Measurements from ENCODE around the gene SNUPN. TPM values are rescaled to one million over a fixed set of nuclear protein-coding genes. Genes with fewer than 3 reads are reported as not detected.

The SNUPN gene
- total RNA-seq, 1 donor from 2014 or later, result 23.5 TPM

DNA sequence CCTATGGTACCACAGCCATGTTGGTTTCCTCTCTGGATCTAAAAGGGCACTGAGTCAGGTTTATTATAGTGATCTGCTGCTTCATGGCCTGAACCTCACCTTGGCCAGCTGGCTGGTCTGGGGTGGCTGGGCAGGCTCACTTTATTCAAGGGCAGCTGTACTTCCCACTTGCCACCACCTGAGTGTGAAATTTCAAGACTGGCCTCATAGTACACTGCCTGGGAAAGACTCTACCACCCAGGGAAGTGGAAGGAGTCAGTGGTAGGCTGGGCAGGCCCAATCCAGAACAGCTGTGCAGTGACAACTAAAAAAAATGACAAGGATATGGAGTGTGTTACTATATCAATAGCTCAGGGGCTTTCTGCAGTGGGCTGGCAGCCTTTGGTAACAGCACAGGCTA, 8.8 kb downstream of the SNUPN start:
- no peak overlapping the region for H3K27ac ChIP-seq
- no peaks in the 10 kb centered on the region for H3K9me3 ChIP-seq
- ATAC-seq (no peak), DNase-seq (no peak)
- H3K36me3 ChIP-seq, result peaks cover 76% of the 10 kb centered on the region
- H3K4me1 ChIP-seq, result peaks cover 21% of the 10 kb centered on the region
- no peak overlapping the region for H3K4me3 ChIP-seq
- no peaks in the 10 kb centered on the region for H3K27me3 ChIP-seq
- TF ChIP-seq, protein P1, sequence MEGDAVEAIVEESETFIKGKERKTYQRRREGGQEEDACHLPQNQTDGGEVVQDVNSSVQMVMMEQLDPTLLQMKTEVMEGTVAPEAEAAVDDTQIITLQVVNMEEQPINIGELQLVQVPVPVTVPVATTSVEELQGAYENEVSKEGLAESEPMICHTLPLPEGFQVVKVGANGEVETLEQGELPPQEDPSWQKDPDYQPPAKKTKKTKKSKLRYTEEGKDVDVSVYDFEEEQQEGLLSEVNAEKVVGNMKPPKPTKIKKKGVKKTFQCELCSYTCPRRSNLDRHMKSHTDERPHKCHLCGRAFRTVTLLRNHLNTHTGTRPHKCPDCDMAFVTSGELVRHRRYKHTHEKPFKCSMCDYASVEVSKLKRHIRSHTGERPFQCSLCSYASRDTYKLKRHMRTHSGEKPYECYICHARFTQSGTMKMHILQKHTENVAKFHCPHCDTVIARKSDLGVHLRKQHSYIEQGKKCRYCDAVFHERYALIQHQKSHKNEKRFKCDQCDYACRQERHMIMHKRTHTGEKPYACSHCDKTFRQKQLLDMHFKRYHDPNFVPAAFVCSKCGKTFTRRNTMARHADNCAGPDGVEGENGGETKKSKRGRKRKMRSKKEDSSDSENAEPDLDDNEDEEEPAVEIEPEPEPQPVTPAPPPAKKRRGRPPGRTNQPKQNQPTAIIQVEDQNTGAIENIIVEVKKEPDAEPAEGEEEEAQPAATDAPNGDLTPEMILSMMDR (IDR thresholded peaks at IDR 0.05), result no peak
- intact Hi-C loops (cut with DNase I), result no loop called here

DNA sequence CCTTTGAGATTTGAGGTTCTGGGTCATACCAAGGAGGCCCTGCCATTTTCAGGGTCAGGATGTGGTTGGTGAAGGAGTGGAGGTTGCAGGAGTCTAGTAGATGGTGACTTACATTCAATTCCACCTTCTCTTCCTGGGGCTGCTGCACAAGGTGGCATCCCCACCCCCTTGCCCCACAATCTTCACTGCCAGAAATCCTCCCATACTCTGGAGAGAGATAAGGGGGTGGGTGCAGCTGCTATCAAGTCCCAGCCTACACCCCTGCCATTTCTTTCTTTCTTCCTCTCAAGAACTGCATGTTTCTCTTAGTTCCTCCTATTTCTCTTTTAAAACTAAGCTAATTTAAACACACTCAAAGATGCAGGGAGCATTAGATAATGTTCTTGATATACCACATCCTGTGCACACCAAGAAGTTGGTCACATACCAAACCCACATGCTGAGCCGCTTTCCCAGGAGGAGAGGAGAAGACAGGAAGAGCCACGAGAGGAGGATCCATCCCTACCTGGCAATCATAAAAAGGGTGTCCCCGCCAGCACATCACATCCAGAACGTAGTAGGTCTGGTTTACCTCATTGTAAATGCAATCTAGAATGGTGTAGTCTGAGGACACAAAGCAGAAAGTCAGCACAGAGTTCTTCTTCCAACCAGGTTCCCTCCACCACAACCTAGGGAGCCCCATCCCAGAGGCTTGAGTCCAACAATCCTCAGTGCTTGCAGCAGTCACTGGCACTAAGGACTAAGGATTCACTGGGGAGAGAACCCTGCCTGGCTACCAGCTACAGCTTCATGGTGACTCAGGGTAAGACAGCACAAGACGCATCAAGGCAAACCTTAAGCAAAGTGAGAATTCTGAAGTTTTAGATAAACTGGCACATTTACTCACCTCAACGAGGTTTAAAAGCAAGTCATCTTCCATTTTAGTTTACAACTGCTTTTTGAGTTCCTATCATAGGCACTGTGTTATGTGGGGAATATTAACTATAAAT, 18.5 kb downstream of the SNUPN start:
- no peak for ATAC-seq
- peak overlapping the region; percentile 17 for H3K27ac ChIP-seq
- TF ChIP-seq, protein P1 (IDR thresholded peaks at IDR 0.05), result no peak

DNA sequence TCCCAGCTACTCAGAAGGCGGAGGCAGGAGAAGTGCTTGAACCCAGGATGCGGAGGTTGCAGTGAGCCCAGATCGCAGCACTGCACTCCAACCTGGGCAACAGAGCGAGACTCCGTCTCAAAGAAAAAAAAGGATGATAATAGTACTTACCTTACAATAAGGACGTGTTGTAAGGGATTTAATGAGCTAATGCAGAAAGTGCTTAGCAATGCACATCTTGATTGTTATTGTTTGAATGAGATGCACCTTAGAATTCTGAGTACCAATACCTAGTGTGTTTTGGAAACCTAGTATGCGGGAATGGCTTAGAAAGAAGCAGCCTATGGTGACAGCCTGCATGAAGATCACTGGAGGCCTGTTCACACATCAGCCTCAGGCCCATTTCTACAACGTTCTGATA, 19.5 kb downstream of the SNUPN start:
- H3K4me3 ChIP-seq, result no peak overlapping the region
- no peaks in the 10 kb centered on the region for H3K4me1 ChIP-seq
- no peaks in the 10 kb centered on the region for H3K27me3 ChIP-seq
- H3K27ac ChIP-seq, result peak overlapping the region; percentile 17
- no peak for DNase-seq
- TF ChIP-seq, protein P1 (IDR thresholded peaks at IDR 0.05), result no peak
- no peaks in the 10 kb centered on the region for H3K9me3 ChIP-seq
- intact Hi-C loops (cut with DNase I), result no loop called here
- no peak for ATAC-seq
- peaks cover 71% of the 10 kb centered on the region for H3K36me3 ChIP-seq

More for the DNA sequence above, 18.5 kb downstream of the SNUPN start:
- intact Hi-C loops (cut with DNase I), result no loop called here
- H3K27me3 ChIP-seq, result no peaks in the 10 kb centered on the region
- no peak overlapping the region for H3K4me3 ChIP-seq
- peaks cover 68% of the 10 kb centered on the region for H3K36me3 ChIP-seq
- peak; percentile 2 for DNase-seq
- H3K9me3 ChIP-seq, result no peaks in the 10 kb centered on the region
- H3K4me1 ChIP-seq, result no peaks in the 10 kb centered on the region

DNA sequence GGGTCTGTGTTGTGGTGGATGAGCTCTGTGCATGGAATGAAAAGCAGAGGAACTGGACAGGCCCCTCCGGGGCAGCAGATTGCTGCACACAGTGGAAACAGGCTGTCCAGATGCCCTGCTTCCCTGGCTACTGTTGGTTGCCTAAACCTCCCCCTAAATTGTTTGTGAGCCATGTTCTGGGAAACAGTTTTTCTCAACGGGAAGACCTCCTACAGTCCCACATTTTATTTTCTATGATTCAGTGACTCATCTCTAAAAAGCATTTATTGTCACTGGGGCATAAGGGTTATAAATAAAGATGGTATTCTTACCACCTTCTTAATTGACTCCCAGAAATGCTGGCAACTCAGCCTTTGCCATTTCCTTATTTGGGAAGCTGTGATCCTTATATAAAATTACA, 26.1 kb downstream of the SNUPN start:
- peaks cover 42% of the 10 kb centered on the region for H3K36me3 ChIP-seq
- H3K27ac ChIP-seq, result no peak overlapping the region
- DNase-seq (no peak), ATAC-seq (no peak)
- no peak overlapping the region for H3K4me3 ChIP-seq
- no peaks in the 10 kb centered on the region for H3K27me3 ChIP-seq
- intact Hi-C loops (cut with DNase I), result no loop called here
- H3K9me3 ChIP-seq, result no peaks in the 10 kb centered on the region
- peaks cover 22% of the 10 kb centered on the region for H3K4me1 ChIP-seq
- TF ChIP-seq, protein P1 (IDR thresholded peaks at IDR 0.05), result no peak

DNA sequence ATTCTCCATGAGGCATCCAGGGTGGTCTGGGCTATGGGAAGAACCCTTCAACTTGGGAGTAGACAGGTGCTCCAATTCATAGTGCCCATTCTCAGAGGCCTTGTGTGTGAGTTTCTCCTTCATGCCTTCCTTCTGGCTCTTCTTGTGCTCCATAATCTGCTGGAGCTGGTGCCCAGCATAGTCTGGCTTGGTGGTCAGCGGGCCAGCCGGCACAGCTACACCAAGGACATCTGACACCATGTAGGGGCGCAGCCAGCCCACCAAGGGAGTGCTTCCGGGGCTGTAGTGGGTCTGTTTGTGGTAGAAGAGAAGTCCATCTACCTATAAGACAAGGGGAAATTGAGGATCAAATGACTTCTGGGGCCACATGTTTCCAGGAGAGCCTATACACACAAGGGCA, 27.2 kb downstream of the SNUPN start:
- Histone ChIP-seq H3K27ac (no peak overlapping the region), H3K27me3 (no peaks in the 10 kb centered on the region), H3K36me3 (peaks cover 43% of the 10 kb centered on the region), H3K9me3 (no peaks in the 10 kb centered on the region), H3K4me1 (peaks cover 22% of the 10 kb centered on the region), H3K4me3 (no peak overlapping the region)
- intact Hi-C loops (cut with DNase I), result no loop called here
- no peak for ATAC-seq
- no peak for DNase-seq
- TF ChIP-seq, protein P1 (IDR thresholded peaks at IDR 0.05), result no peak
